GM12892 (cell line): ENCODE data around the gene SSTR1.

Experiments used
- POLR2A ChIP-seq: IDR thresholded peaks from 2 replicates; pipeline ENCODE4 v1.6.1; 2011; ENCODE audit warnings: low read depth, low read length, control low read depth
- POLR2AphosphoS5 ChIP-seq: IDR thresholded peaks from 2 replicates; pipeline ENCODE4 v1.6.1; 2011; ENCODE audit warnings: low read depth, low read length, control low read depth

DNA sequence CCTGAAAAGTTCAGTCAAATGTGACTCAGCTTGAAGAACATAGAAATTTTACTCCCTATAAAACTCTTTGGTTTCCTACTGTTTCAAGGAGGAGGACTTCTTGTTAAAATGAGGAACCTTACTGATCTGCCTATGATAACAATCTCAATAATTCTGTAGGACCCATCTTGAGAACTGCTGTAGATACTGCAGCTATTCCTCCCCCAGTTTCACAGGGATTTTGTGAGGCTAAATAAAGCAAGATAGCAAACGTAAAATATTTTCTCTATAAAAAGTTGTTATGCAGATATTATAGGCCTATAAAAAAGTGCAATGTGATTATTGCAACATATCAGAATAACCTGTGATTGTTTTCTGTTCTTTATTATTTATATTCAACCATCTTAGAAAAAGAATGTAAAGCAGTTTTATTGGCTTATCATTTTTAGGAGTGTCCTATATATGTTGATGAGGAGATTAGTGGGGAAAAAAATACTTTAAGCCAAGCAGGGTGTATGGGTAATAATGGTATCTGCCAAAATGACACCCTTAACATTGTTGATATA lies 36.1 kb downstream of the SSTR1 start:
- TF ChIP-seq POLR2A (no peak), POLR2AphosphoS5 (no peak)
